Parathyroid adenoma (tissue), 2 donors: Measurements from ENCODE around the gene DCAF6.

Source experiments
- H2AFZ ChIP-seq: fragments of 300-600 bp; sonication (generic); one replicate; pipeline ENCODE4 v1.7.0; 2017; ENCODE audit warnings: antibody characterized with exemption, mild to moderate bottlenecking
- H3K27ac ChIP-seq: fragments of 300-600 bp; sonication (generic); one replicate; pipeline ENCODE4 v1.7.0; 2017
- H3K27me3 ChIP-seq: fragments of 300-600 bp; sonication (generic); one replicate; pipeline ENCODE4 v1.7.0; 2017; ENCODE audit warnings: low read length; ENCODE audit not compliant: control insufficient read depth, insufficient read depth
- H3K36me3 ChIP-seq: fragments of 300-600 bp; sonication (generic); one replicate; pipeline ENCODE4 v1.7.0; 2017; ENCODE audit warnings: low read length; ENCODE audit not compliant: control insufficient read depth, insufficient read depth
- H3K4me1 ChIP-seq: fragments of 300-600 bp; sonication (generic); one replicate; pipeline ENCODE4 v1.7.0; 2017; ENCODE audit warnings: control low read depth
- H3K4me2 ChIP-seq: fragments of 300-600 bp; sonication (generic); one replicate; pipeline ENCODE4 v1.7.0; 2017; ENCODE audit warnings: low read length
- H3K4me3 ChIP-seq: fragments of 300-600 bp; sonication (generic); one replicate; pipeline ENCODE4 v1.7.0; 2017; ENCODE audit warnings: low read depth, low read length
- H3K79me2 ChIP-seq: fragments of 300-600 bp; sonication (generic); one replicate; pipeline ENCODE4 v1.7.0; 2017; ENCODE audit warnings: control low read depth
- H3K9ac ChIP-seq: fragments of 300-600 bp; sonication (generic); one replicate; pipeline ENCODE4 v1.7.0; 2017; ENCODE audit warnings: mild to moderate bottlenecking
- H3K9me3 ChIP-seq: fragments of 300-600 bp; sonication (generic); one replicate; pipeline ENCODE4 v1.7.0; 2017; ENCODE audit warnings: low read length; ENCODE audit not compliant: control insufficient read depth
- TF ChIP-seq, protein P1 (sequence below): fragments of 300-600 bp; sonication (generic); IDR thresholded peaks from one replicate; pipeline ENCODE4 v1.7.0; 2017; ENCODE audit warnings: antibody characterized with exemption, mild to moderate bottlenecking
- donor health status: primary hyperparathyroidism.

The DCAF6 gene

DNA sequence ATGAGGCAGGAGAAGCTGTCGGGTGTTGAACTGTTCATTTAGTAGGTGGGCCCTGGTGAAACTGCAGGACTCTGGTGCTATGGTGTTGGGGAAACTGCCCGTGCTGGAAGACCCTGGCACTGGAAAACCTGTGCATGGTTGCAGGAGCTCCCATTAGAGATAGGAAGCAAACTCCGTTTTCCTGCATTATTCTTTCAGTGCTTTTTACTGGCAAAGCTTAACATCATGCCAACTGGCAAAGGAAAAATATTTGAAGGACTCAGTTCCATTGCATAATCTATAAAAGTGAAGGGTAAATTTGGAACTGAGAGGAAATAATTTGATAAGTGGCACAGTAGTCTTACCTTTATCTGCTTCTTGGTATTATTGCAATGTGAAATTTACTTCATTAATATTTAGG is 32.1 kb downstream of the DCAF6 start:
- H3K27me3 ChIP-seq: no peaks in the 10 kb centered on the region
- H3K36me3 ChIP-seq: no peaks in the 10 kb centered on the region
- no peak overlapping the region for H3K27ac ChIP-seq
- TF ChIP-seq, protein P1, sequence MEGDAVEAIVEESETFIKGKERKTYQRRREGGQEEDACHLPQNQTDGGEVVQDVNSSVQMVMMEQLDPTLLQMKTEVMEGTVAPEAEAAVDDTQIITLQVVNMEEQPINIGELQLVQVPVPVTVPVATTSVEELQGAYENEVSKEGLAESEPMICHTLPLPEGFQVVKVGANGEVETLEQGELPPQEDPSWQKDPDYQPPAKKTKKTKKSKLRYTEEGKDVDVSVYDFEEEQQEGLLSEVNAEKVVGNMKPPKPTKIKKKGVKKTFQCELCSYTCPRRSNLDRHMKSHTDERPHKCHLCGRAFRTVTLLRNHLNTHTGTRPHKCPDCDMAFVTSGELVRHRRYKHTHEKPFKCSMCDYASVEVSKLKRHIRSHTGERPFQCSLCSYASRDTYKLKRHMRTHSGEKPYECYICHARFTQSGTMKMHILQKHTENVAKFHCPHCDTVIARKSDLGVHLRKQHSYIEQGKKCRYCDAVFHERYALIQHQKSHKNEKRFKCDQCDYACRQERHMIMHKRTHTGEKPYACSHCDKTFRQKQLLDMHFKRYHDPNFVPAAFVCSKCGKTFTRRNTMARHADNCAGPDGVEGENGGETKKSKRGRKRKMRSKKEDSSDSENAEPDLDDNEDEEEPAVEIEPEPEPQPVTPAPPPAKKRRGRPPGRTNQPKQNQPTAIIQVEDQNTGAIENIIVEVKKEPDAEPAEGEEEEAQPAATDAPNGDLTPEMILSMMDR: no peak
- H3K4me3 ChIP-seq: no peak overlapping the region
- no peak overlapping the region for H3K9ac ChIP-seq
- no peaks in the 10 kb centered on the region for H3K4me1 ChIP-seq
- H3K79me2 ChIP-seq: no peaks in the 10 kb centered on the region
- no peak overlapping the region for H3K4me2 ChIP-seq
- no peaks in the 10 kb centered on the region for H3K9me3 ChIP-seq
- no peak overlapping the region for H2AFZ ChIP-seq

DNA sequence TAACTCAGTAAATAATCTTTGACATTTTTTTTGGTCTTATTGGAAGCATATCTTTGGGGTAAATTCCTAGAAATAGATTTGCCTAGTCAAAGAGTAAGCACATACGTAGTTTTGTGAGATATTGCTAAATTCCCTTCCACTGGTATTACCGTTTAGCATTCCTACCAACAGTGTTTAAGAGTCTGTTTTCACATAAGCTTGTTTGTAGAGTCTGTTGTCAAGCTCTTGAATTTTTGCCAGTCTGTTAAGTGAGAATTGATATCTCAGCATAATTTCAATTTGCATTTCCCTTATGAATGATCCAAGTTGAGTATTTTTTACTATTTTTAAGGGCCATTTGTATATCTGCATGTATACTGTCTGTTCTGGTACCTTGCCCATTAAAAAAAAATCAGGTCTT is 37.3 kb downstream of the DCAF6 start:
- Histone ChIP-seq H3K4me3 (no peak overlapping the region), H3K9ac (no peak overlapping the region), H3K79me2 (no peaks in the 10 kb centered on the region), H3K27ac (no peak overlapping the region), H3K4me1 (no peaks in the 10 kb centered on the region), H2AFZ (no peak overlapping the region), H3K36me3 (no peaks in the 10 kb centered on the region), H3K9me3 (no peaks in the 10 kb centered on the region), H3K27me3 (no peaks in the 10 kb centered on the region), H3K4me2 (no peak overlapping the region)
- TF ChIP-seq, protein P1: no peak

DNA sequence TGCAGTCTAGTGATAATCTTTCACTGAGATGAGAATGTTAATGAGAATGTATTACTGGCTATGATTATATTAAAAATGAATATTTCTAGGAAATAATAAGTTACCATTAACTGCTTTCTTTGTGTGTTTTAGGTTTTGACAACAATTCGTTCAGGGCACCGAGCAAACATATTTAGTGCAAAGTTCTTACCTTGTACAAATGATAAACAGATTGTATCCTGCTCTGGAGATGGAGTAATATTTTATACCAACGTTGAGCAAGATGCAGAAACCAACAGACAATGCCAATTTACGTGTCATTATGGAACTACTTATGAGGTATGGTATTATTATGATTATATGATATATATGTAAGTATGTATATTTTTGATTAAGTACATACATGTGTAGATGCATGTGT is 38.2 kb downstream of the DCAF6 start:
- Histone ChIP-seq H2AFZ (no peak overlapping the region), H3K4me3 (no peak overlapping the region), H3K4me2 (no peak overlapping the region), H3K27me3 (no peaks in the 10 kb centered on the region), H3K9ac (no peak overlapping the region), H3K36me3 (no peaks in the 10 kb centered on the region), H3K4me1 (no peaks in the 10 kb centered on the region), H3K9me3 (no peaks in the 10 kb centered on the region), H3K79me2 (no peaks in the 10 kb centered on the region), H3K27ac (no peak overlapping the region)
- TF ChIP-seq, protein P1: no peak

DNA sequence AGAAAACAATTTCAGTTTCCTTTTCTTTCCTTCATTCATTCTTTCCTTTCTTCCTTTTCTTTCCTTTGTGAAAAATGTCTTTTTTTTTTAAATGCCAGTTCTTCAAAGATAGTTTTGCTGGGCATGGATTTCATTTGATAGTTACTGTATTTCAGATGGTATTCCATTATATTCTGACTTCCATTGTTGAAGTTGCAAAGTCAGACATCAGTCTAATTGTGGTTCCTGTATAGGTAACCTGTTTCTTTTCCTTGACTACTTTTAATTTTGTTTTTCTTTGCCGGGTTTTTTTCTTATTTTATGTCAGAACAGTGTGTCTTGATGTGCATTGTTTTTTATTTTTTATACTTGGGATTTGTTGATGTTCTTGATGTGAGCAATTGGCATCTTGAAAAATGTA is 40.8 kb downstream of the DCAF6 start:
- H3K4me3 ChIP-seq: no peak overlapping the region
- H3K9me3 ChIP-seq: no peaks in the 10 kb centered on the region
- H3K4me1 ChIP-seq: no peaks in the 10 kb centered on the region
- no peaks in the 10 kb centered on the region for H3K36me3 ChIP-seq
- no peak overlapping the region for H2AFZ ChIP-seq
- TF ChIP-seq, protein P1: no peak
- H3K79me2 ChIP-seq: peaks cover 2% of the 10 kb centered on the region
- H3K9ac ChIP-seq: no peak overlapping the region
- no peak overlapping the region for H3K27ac ChIP-seq
- H3K4me2 ChIP-seq: no peak overlapping the region
- H3K27me3 ChIP-seq: no peaks in the 10 kb centered on the region

DNA sequence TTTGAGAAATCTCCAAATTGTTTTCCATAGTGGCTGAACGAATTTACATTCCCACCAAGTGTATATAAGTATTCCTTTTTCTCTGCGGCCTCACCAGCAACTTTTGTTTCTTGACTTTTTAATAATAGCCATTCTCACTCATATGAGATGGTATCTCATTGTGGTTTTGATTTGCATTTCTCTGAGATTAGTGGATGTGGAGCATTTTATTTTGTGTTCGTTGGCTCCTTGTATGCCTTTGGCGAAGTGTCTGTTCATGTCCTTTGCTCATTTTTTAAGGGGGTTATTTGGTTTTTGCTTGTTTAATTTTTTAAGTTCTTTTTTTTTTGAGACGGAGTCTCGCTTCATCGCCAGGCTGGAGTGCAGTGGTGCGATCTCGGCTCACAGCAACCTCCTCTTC is 45.5 kb downstream of the DCAF6 start:
- no peaks in the 10 kb centered on the region for H3K9me3 ChIP-seq
- H3K27ac ChIP-seq: no peak overlapping the region
- no peak overlapping the region for H3K4me2 ChIP-seq
- H3K4me3 ChIP-seq: no peak overlapping the region
- H3K9ac ChIP-seq: no peak overlapping the region
- H3K36me3 ChIP-seq: no peaks in the 10 kb centered on the region
- no peaks in the 10 kb centered on the region for H3K27me3 ChIP-seq
- H3K79me2 ChIP-seq: peaks cover 4% of the 10 kb centered on the region
- H3K4me1 ChIP-seq: no peaks in the 10 kb centered on the region
- TF ChIP-seq, protein P1: no peak
- no peak overlapping the region for H2AFZ ChIP-seq
